ENCODE results near the gene EFHC1.

The EFHC1 gene

DNA sequence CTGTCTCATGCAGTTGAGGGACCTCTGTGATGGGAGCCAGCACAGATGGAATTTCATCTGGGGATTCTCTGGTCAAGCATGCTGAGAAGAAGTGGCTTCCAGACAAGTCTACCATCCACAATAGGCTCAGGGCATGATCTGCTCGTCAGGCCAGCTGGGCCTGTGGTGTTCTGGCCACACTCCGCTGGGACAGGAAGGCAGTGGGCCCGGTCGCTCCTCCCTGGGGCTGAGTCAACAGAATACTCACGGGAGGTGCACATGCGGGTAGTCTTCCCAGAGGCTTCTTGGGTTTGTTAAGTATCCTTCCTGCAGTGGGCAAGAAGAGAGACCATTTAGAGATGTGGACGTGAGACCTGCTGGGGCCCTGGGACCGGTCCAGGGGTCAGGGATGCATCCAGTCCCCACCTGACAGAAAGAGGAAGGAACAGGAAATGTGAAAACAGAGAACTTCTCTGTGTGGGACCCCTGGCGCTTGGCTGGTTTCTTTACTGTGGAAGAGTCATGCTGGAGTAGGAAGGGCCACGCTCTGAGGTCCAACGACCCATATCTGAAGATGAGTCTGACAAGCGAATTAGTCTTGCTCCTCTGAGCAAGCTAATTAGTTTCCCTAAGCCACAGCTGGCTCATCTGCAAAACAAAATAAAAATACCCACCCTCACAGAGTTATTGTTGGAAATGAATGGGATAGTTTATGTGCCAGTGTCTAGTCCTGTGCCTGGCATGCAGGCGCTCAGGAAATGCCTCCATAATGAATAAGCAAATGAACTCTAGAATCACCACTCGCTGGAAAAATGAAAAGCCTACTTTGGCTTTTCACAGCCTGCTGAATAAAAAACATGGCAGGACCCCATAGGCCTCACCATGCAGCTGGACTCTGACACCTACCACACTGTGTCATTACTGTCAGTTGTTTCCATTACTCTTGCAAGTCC lies 89.4 kb downstream of the EFHC1 start:
- H3K4me3 ChIP-seq (ENCODE audit: control insufficient read depth, low read depth, low read length) = no peak overlapping the region
- TF ChIP-seq, protein P1, sequence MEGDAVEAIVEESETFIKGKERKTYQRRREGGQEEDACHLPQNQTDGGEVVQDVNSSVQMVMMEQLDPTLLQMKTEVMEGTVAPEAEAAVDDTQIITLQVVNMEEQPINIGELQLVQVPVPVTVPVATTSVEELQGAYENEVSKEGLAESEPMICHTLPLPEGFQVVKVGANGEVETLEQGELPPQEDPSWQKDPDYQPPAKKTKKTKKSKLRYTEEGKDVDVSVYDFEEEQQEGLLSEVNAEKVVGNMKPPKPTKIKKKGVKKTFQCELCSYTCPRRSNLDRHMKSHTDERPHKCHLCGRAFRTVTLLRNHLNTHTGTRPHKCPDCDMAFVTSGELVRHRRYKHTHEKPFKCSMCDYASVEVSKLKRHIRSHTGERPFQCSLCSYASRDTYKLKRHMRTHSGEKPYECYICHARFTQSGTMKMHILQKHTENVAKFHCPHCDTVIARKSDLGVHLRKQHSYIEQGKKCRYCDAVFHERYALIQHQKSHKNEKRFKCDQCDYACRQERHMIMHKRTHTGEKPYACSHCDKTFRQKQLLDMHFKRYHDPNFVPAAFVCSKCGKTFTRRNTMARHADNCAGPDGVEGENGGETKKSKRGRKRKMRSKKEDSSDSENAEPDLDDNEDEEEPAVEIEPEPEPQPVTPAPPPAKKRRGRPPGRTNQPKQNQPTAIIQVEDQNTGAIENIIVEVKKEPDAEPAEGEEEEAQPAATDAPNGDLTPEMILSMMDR (conservative IDR thresholded peaks at IDR 0.05; ENCODE audit: control insufficient read depth, insufficient read depth, low read depth, low read length) = no peak
- DNase-seq (ENCODE audit: low read depth) = peak; percentile 68

DNA sequence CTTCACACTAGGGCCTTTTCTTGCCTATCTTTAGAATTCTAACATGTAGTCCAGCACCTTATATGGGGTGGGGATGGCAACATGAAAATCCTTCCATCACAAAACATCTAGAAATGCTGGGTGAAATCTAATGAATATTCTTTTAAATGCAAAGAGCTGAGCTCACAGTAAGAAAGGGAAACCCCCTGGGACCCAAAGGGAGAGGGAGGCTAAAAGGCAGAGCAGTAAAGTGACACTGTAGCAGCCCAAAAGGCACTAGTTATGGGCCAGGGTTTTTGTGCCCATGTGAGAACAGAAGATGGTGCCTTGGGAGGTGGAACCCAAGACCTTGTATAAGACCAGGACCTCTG lies 90.0 kb downstream of the EFHC1 start:
- no peak for DNase-seq (ENCODE audit: low read depth)
- TF ChIP-seq, protein P1 (conservative IDR thresholded peaks at IDR 0.05; ENCODE audit: control insufficient read depth, insufficient read depth, low read depth, low read length) = no peak
- no peak overlapping the region for H3K4me3 ChIP-seq (ENCODE audit: control insufficient read depth, low read depth, low read length)

DNA sequence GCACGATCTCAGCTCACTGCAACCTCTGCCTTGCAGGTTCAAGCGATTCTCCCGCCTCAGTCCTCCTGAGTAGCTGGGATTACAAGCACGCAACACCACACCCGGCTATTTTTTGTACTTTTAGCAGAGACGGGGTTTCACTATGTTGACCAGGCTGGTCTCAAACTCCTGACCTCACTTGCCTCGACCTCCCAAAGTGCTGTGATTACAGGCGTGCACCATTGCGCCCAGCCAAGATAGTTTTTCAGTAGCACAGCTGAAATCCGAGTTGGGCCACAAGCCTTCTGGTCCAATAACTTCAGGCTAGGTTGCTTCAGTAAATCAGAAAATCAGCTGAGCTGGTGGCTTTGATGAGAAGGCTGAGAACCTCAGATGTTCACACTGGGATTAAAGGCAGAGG lies 91.0 kb downstream of the EFHC1 start:
- TF ChIP-seq, protein P1 (conservative IDR thresholded peaks at IDR 0.05; ENCODE audit: control insufficient read depth, insufficient read depth, low read depth, low read length) = no peak
- H3K4me3 ChIP-seq (ENCODE audit: control insufficient read depth, low read depth, low read length) = no peak overlapping the region
- no peak for DNase-seq (ENCODE audit: low read depth)

DNA sequence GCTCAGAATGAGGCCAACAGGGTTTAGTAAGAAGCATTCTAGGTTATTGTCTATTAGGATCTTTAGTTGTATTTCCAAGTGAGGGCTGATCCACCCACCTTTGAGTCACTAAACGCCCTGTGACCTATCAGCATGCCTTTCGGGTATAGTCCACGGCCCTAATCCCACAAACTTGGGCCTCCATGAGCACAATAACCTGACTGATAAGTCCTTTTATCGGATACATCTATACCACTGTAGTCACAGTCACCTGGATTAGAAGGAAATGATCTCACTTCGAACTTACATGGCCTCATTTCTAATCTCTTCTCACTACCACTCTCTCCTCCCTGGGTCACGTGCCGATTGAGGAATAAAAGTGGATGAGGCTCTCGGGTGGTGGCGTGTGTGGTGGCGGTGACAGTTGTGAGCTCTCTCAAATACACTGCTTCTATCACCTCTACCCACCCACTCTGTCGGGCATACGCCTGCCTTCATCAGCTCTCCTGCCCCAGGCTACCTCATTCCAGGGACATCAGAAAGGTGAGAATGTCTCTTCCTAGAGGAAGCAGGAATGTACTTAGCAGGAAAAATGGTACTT lies 91.5 kb downstream of the EFHC1 start:
- peak; percentile 87 for DNase-seq (ENCODE audit: low read depth)
- H3K4me3 ChIP-seq (ENCODE audit: control insufficient read depth, low read depth, low read length) = no peak overlapping the region
- TF ChIP-seq, protein P1 (conservative IDR thresholded peaks at IDR 0.05; ENCODE audit: control insufficient read depth, insufficient read depth, low read depth, low read length) = no peak

DNA sequence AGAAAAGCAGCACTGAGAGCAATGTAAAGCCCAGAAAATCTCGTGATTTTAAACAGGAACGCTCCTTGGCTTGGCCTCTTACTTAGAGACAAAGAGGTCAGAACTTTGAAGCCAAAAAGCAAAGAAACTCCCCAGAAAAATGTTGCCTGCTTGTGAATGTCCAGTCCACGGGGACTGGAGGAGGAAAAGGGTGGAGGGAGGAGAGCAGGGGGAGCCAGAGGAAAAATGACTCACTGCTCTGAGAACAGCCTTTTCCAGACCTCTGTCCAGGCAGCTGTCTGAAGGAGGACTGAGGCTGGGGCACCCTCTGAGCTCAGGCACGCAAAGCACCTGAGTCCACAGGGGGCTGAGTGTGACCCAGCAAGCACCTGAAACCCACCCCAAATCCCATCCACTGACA lies 92.1 kb downstream of the EFHC1 start:
- TF ChIP-seq, protein P1 (conservative IDR thresholded peaks at IDR 0.05; ENCODE audit: control insufficient read depth, insufficient read depth, low read depth, low read length) = no peak
- H3K4me3 ChIP-seq (ENCODE audit: control insufficient read depth, low read depth, low read length) = no peak overlapping the region
- peak; percentile 94 for DNase-seq (ENCODE audit: low read depth)

DNA sequence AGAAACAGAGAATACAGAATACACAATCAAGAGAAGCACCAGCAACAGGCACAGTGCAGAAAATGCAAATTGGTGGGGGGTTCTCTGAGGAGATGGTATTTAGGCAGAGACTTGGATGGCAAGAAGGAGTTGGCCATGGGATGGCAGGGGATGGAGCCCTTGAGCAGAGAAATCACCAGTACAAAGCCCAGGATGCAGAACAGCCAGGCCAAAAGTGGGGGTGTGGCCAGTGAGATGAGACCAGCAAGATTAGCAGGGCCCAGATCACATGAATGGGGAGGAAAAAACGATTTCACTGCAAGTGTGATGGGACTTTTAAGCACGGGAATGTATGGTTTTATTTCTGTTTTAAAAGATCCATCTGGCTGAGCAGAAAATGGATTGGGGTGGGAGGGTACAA lies 93.3 kb downstream of the EFHC1 start:
- peak; percentile 45 for DNase-seq (ENCODE audit: low read depth)
- TF ChIP-seq, protein P1 (conservative IDR thresholded peaks at IDR 0.05; ENCODE audit: control insufficient read depth, insufficient read depth, low read depth, low read length) = no peak
- H3K4me3 ChIP-seq (ENCODE audit: control insufficient read depth, low read depth, low read length) = no peak overlapping the region
